Small intestine (tissue), 16 donors: Measurements from ENCODE around the gene STAMBP. TPM values are rescaled to one million over a fixed set of nuclear protein-coding genes. Genes with fewer than 3 reads are reported as not detected.
"Not testable (repeated sequence)": the region's sequence is repeated elsewhere in the genome, so short reads cannot be mapped to it uniquely, and the experiment has no call there.

Experiments used
- DNase-seq, 2 donors: peaks; one replicate each; pipeline versions ENCODE4 v3.0.0 to v3.0.0-alpha.2; 2013
- FAIRE-seq: peaks from 2 replicates; lab custom pipeline; 2012; peaks lifted over from hg19 to GRCh38; lab: Jason Lieb, UNC
- H3K27ac ChIP-seq, 3 donors: one replicate each; pipeline ENCODE4 v1.5.1; 2013; ENCODE audit warnings: low read length in 2 of 3, mild to moderate bottlenecking in 2 of 3, control low read depth in 1 of 3, inconsistent platforms in 1 of 3, low read depth in 1 of 3, moderate library complexity in 1 of 3
- H3K27me3 ChIP-seq, 3 donors: one replicate each; pipeline ENCODE4 v1.6.1; 2013; ENCODE audit warnings: low read length in 3 of 3, inconsistent platforms in 1 of 3; ENCODE audit not compliant: control insufficient read depth in 3 of 3, insufficient read depth in 3 of 3
- H3K36me3 ChIP-seq, 3 donors: one replicate each; pipeline ENCODE4 v1.6.1; 2013; ENCODE audit warnings: low read length in 3 of 3, inconsistent platforms in 1 of 3, low read depth in 1 of 3, mild to moderate bottlenecking in 1 of 3, moderate library complexity in 1 of 3; ENCODE audit not compliant: control insufficient read depth in 3 of 3, insufficient read depth in 2 of 3
- H3K4me1 ChIP-seq, 3 donors: one replicate each; pipeline ENCODE4 v1.6.1; 2013; ENCODE audit warnings: low read length in 2 of 3, inconsistent platforms in 1 of 3, low read depth in 1 of 3, mild to moderate bottlenecking in 1 of 3, moderate library complexity in 1 of 3; ENCODE audit not compliant: control insufficient read depth in 3 of 3, insufficient read depth in 2 of 3
- H3K4me3 ChIP-seq, 3 donors: one replicate each; pipeline ENCODE4 v1.5.1; 2013; ENCODE audit warnings: low read length in 3 of 3, control low read depth in 1 of 3, inconsistent platforms in 1 of 3, low read depth in 1 of 3, mild to moderate bottlenecking in 1 of 3, moderate library complexity in 1 of 3
- H3K9me3 ChIP-seq, 2 donors: one replicate each; pipeline ENCODE4 v1.6.1; 2013; ENCODE audit warnings: low read depth in 1 of 2, low read length in 1 of 2; ENCODE audit not compliant: control insufficient read depth in 2 of 2, insufficient read depth in 1 of 2
- WGBS, 3 donors: extraction: QIAGEN DNeasy Blood & Tissue Kit; methylation state at CpG; one replicate each; pipeline ENCODE4 v1.1.7; 2013; 5-methylcytosine and 5-hydroxymethylcytosine counted together
- long read RNA-seq, 10 donors: transcript quantifications; one replicate each; lab custom pipeline, GENCODE V29; 2026
- polyA plus RNA-seq, 4 donors: library from polyadenylated mRNA; stranded (reverse) in 3 of 4; unstranded in 1 of 4; fragments of 200-250 nt in 3 of 4; fragments of 120-200 nt in 1 of 4; gene quantifications; one replicate each; pipeline versions ENCODE4 v1.2.1 to v1.2.3, GENCODE V29; 2013
- donor health status: healthy with polysubstance abuse.
- donor health status: control.
- donor health status: control.
- donor health status: Bipolar disorder and iron deficiency.
- donor health status: healthy.

Gene STAMBP
- 10 to 100 TPM; 30.3 to 51.4 (median 40.1) TPM for polyA plus RNA-seq
- long read RNA-seq, donor 1 = 0 reads
- long read RNA-seq, donor 2, full-length matches to known transcripts = 1 of 1 reads
- long read RNA-seq, donor 2, partial matches to known transcripts = 0 of 1 reads
- long read RNA-seq, donor 2, other reads (novel, unspliced or antisense) = 0 of 1 reads
- long read RNA-seq, donor 3, full-length matches to known transcripts = 3 of 8 reads
- long read RNA-seq, donor 3, partial matches to known transcripts = 5 of 8 reads
- long read RNA-seq, donor 3, other reads (novel, unspliced or antisense) = 0 of 8 reads
- long read RNA-seq, donor 4 = 0 reads
- long read RNA-seq, donor 5 = 0 reads
- long read RNA-seq, donor 6, full-length matches to known transcripts = 3 of 3 reads
- long read RNA-seq, donor 6, partial matches to known transcripts = 0 of 3 reads
- long read RNA-seq, donor 6, other reads (novel, unspliced or antisense) = 0 of 3 reads
- long read RNA-seq, donor 7 = 0 reads
- long read RNA-seq, donor 8, full-length matches to known transcripts = 1 of 1 reads
- long read RNA-seq, donor 8, partial matches to known transcripts = 0 of 1 reads
- long read RNA-seq, donor 8, other reads (novel, unspliced or antisense) = 0 of 1 reads
- long read RNA-seq, donor 9, full-length matches to known transcripts = 2 of 2 reads
- long read RNA-seq, donor 9, partial matches to known transcripts = 0 of 2 reads
- long read RNA-seq, donor 9, other reads (novel, unspliced or antisense) = 0 of 2 reads
- long read RNA-seq, donor 10, full-length matches to known transcripts = 5 of 5 reads
- long read RNA-seq, donor 10, partial matches to known transcripts = 0 of 5 reads
- long read RNA-seq, donor 10, other reads (novel, unspliced or antisense) = 0 of 5 reads

DNA sequence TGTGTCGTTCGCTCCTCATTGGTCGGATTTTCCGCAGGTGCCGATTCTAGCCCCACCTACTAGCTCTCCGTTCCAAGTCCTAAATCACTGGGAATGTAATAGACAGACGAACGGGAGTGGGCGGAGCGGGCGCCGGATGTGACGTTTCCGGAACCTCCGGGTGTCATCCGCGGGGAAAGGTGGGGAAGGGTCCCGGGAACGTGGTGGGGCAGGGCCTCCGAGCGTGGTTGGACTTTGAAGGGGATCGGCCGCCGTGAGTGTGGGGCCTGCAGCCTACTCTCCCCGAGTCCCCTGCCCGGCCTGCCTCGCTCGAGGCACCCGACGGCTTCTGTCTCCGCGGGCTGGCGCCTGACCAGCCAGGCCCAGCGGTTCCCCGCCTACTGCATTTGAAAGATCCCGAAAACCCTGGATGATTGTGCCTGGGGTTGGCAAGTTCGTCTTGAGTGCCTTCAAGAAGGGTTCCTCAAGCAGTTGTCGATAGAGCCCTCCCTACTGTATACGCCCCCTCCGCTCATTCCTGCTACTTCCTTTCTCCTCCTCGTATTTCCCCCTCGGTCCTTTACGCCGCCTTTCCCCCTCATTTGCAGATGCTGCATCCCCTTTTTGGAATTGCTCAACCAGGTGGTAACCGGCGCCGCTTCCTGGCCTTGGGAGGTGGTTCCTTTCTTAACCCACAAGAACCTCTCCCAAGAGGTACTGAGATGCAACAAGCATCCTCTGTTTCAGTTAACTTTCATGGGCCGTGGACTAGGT lies at the start of gene STAMBP:
Gene STAMBP, plus strand, starts transcription at position 144 of the 753 bp plus-strand sequence. CDS start 1,896 bp downstream, outside the sequence.
- Histone ChIP-seq H3K27me3 (no peaks in the 10 kb centered on the region), H3K9me3 (no peaks in the 10 kb centered on the region), H3K4me3 (peak within 1 kb of the TSS; percentile 58 to 95 (median 91)), H3K4me1 (peaks cover 7 to 8% (median 7%) of the 10 kb centered on the region in 3 donors), H3K36me3 (peaks cover 2 to 11% (median 6%) of the 10 kb centered on the region in 3 donors), H3K27ac (peak within 1 kb of the TSS; percentile 39 to 98 (median 94))
- WGBS, 3 donors = 0 to 1% (median 0%) methylated on average over 38 to 48 of the region's 48 CpGs
- FAIRE-seq (peak; percentile 70), DNase-seq (peak; percentile 98)

DNA sequence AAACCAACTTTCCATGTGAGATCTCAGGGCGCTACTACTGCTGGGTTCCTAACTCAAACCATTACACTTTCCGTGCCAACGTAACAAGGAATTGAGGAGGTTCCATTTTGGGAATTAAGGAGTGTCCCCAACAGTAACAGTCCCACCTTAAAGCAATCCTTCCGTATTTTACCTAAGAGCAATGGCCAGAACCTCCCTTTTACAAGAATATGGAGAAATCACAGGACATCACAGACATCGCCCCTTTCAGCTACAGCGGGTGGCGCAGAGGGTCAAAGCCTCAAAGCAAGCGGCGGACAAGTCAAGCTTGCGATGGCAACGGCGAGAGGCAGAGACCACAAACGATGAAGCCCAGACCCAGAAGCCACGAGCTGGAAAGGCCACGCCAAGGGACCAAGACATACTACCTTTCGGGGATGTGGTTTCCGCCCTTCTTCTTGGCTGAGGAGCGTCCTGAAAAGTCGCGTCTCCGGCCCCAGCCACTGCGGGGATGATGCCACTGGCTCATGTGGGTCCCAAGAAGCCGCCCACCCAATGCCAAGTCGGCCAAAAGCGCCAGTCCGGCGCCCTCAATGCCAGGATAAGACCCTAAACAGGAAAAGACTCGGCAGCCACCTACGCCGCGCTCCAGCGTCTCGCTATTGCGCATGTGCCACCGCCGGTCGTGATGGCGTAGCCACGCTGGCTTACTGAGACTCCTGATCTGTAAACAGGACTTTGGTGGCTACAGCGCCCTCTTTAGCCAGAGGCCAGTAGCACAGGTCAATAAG lies 49.1 kb upstream of the STAMBP start, which contains the start of gene DUSP11:
Gene DUSP11, minus strand, starts transcription at position 637 of the 770 bp plus-strand sequence. Its CDS starts 129 bp downstream, at position 508.
- DNase-seq = peak; percentile 97
- H3K4me3 ChIP-seq = peak within 1 kb of the TSS; percentile 74 to 88 (median 85)
- H3K4me1 ChIP-seq = peaks cover 0 to 7% (median 4%) of the 10 kb centered on the region in 3 donors
- peaks cover 0 to 11% (median 7%) of the 10 kb centered on the region in 3 donors for H3K36me3 ChIP-seq
- WGBS, 3 donors = 0% methylated on average over 40 of the region's 40 CpGs
- peak within 1 kb of the TSS; percentile 82 to 94 (median 85) for H3K27ac ChIP-seq
- H3K9me3 ChIP-seq = no peaks in the 10 kb centered on the region
- H3K27me3 ChIP-seq = peaks cover 0 to 3% (median 0%) of the 10 kb centered on the region in 3 donors
- FAIRE-seq = no peak

DNA sequence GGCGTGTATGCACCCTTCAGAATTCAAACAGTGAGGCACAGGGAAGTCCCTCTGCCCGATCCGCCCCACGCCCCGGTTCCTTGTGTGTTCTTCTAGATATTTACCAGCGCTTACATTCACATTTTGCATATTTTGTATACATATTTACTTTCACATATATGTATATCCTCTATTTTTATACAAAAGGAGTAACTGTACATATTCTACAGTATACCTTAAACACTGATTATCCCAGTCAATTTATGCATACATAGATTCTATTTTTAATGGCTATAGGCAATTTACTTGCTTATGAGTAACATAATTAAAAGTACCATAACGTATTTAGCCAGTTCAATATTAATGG lies 48.6 kb upstream of the STAMBP start:
- Histone ChIP-seq H3K4me3 (peak overlapping the region in 1 of 3 donors; percentile 88), H3K36me3 (peaks cover 0 to 10% (median 5%) of the 10 kb centered on the region in 3 donors), H3K4me1 (peaks cover 0 to 7% (median 4%) of the 10 kb centered on the region in 3 donors), H3K9me3 (no peaks in the 10 kb centered on the region), H3K27me3 (peaks cover 0 to 3% (median 0%) of the 10 kb centered on the region in 3 donors), H3K27ac (no peak overlapping the region)
- WGBS, 3 donors = 1 to 4% (median 4%) methylated on average over 7 of the region's 7 CpGs
- DNase-seq (no peak), FAIRE-seq (no peak)

- 81 to 86% (median 83%) methylated on average over 15 of the region's 15 CpGs for WGBS, 3 donors
- not testable (repeated sequence) for DNase-seq, H3K27me3 ChIP-seq, H3K36me3 ChIP-seq, FAIRE-seq, H3K4me1 ChIP-seq, H3K4me3 ChIP-seq, H3K27ac ChIP-seq, H3K9me3 ChIP-seq
These were observed 45.4 kb upstream of the STAMBP start for GRCh38 chr2:73783402-73783801.

- H3K36me3 ChIP-seq, H3K9me3 ChIP-seq, FAIRE-seq, H3K4me3 ChIP-seq, H3K27ac ChIP-seq, H3K27me3 ChIP-seq, H3K4me1 ChIP-seq, DNase-seq: not testable (repeated sequence)
- WGBS, 3 donors = 56 to 67% methylated on average over 2 to 3 of the region's 3 CpGs; no CpG with 5 or more reads in 1 of the 3 donors
These were observed 44.9 kb upstream of the STAMBP start, which contains the start of gene C2orf78 for GRCh38 chr2:73783883-73784282. TSS of gene C2orf78 (plus strand) at chr2:73784183. CDS start at chr2:73784310, 127 bp downstream.

- no peak for DNase-seq
- H3K27me3 ChIP-seq = peaks cover 0 to 4% (median 0%) of the 10 kb centered on the region in 3 donors
- FAIRE-seq = no peak
- H3K9me3 ChIP-seq = no peaks in the 10 kb centered on the region
- H3K36me3 ChIP-seq = no peaks in the 10 kb centered on the region
- no peak overlapping the region for H3K4me3 ChIP-seq
- no peaks in the 10 kb centered on the region for H3K4me1 ChIP-seq
- no peak overlapping the region for H3K27ac ChIP-seq
These were observed 16.9 kb upstream of the STAMBP start for GRCh38 chr2:73811878-73812277.

DNA sequence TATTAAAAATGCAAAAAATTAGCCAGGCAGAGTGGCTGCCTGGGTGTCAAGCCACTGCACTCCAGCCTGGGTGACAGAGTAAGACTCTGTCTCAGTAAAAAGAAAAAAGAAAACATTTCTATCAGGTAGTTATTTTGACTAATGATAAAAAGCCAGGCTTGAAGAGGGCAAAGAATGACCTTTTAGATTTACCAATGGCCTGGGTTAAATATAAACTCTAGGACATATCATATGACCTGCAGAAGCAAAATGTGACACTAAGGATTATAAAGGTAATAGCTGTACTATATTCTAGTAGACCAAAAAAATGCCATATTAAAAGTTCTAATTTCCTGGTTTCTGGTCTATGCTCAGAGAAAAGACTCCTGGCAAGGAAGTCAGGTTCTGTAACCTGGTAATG lies 16.1 kb upstream of the STAMBP start:
- H3K27ac ChIP-seq = peak overlapping the region in 1 of 3 donors; percentile 5
- H3K4me1 ChIP-seq = no peaks in the 10 kb centered on the region
- H3K36me3 ChIP-seq = no peaks in the 10 kb centered on the region
- FAIRE-seq (no peak), DNase-seq (peak in 1 of 2 donors; percentile 33)
- H3K9me3 ChIP-seq = no peaks in the 10 kb centered on the region
- H3K27me3 ChIP-seq = peaks cover 0 to 4% (median 0%) of the 10 kb centered on the region in 3 donors
- no peak overlapping the region for H3K4me3 ChIP-seq
